Measurements from ENCODE around the gene SPDYE17. TPM values are rescaled to one million over a fixed set of nuclear protein-coding genes. Genes with fewer than 3 reads are reported as not detected.
"Not testable (repeated sequence)": the region's sequence is repeated elsewhere in the genome, so short reads cannot be mapped to it uniquely, and the experiment has no call there.

The SPDYE17 gene
- total RNA-seq, 1 experiment from 2014 or later, result not detected

GRCh38 chr7:76984784-76985136, 47.4 kb downstream of the SPDYE17 start:
- POLR2A ChIA-PET; intact Hi-C loops (cut with micrococcal nuclease); H3K4me2 ChIP-seq (ENCODE audit: low read length); H3K4me3 ChIP-seq (replicated peaks in 1 of 2; ENCODE audit: low read depth in 1 of 2, low read length in 2 of 2); H3K9me3 ChIP-seq (ENCODE audit: control insufficient read depth in 1 of 2, insufficient read depth in 1 of 2, low read depth in 1 of 2, low read length in 2 of 2); BruUV-seq (replicated peaks); ATAC-seq; H3K27me3 ChIP-seq (ENCODE audit: insufficient read depth, low read length); H3K79me2 ChIP-seq (ENCODE audit: insufficient read depth, low read length); H2AFZ ChIP-seq (ENCODE audit: low read depth, low read length, poor library complexity, severe bottlenecking); H3K27ac ChIP-seq (ENCODE audit: low read depth, low read length); DNase-seq (ENCODE audit: low read depth, low spot score); H3K9ac ChIP-seq (ENCODE audit: low read length); H3K9me2 ChIP-seq (ENCODE audit: insufficient read depth); CTCF ChIA-PET; H3K4me1 ChIP-seq (ENCODE audit: control insufficient read depth in 1 of 2, insufficient read depth in 2 of 2, low read length in 2 of 2); H4K20me1 ChIP-seq (ENCODE audit: insufficient read depth); RAD21 ChIA-PET (ENCODE audit: low non-redundant PET in 1 of 2, low total read pairs in 2 of 2, uncharacterized antibody in 2 of 2, unreplicated experiment in 2 of 2); H3K36me3 ChIP-seq (ENCODE audit: control insufficient read depth in 1 of 2, insufficient read depth in 2 of 2, low read length in 2 of 2): not testable (repeated sequence)

DNA sequence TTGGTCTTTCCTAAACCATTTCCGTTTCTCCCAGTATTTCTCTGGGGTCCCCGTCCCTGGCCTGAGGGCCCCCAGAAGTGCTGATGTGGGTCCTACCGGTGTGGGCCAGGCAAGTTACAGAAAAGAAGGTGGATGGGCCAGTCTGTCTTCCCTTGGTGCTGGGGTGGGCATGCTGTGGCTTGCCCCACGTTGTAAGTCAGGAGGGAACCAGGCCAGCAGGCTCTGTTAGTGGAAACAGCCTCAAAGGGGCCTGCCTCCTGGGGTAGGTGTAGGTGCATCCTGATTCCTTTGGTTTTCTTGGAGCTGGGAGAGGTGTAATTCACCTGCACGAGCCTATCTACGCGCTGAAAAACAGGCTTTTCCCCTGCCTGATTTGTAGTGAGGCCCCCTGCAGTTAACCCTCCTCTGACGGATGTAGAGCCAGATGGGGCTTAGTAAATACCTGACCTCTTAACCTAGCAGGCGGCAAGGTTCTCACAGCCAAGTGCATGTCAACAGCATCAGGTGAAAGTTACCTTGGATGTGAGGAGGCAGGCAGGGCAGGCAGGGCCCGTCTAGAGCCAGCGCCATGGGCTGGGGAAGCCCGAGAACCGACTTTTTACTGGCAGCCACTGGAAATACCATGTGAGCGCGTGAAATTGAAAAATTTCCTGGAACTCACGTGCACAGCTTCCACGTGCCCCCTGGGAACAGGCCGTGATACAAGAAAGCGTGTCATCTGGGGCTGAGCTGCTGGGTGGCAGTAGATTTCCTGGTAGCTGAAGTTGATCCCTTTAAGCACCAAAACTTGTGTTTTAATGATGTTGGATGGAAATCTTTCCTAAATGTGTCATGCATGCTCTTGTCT, 48.0 kb downstream of the SPDYE17 start:
- H3K4me2 ChIP-seq (ENCODE audit: low read length); H3K27me3 ChIP-seq (ENCODE audit: insufficient read depth, low read length); H3K4me1 ChIP-seq (ENCODE audit: control insufficient read depth in 1 of 2, insufficient read depth in 2 of 2, low read length in 2 of 2); DNase-seq (ENCODE audit: low read depth, low spot score); H3K79me2 ChIP-seq (ENCODE audit: insufficient read depth, low read length); H3K9me2 ChIP-seq (ENCODE audit: insufficient read depth); H3K9me3 ChIP-seq (ENCODE audit: control insufficient read depth in 1 of 2, insufficient read depth in 1 of 2, low read depth in 1 of 2, low read length in 2 of 2); RAD21 ChIA-PET (ENCODE audit: low non-redundant PET in 1 of 2, low total read pairs in 2 of 2, uncharacterized antibody in 2 of 2, unreplicated experiment in 2 of 2); H3K27ac ChIP-seq (ENCODE audit: low read depth, low read length); ATAC-seq; H3K9ac ChIP-seq (ENCODE audit: low read length); BruUV-seq (replicated peaks); H3K36me3 ChIP-seq (ENCODE audit: control insufficient read depth in 1 of 2, insufficient read depth in 2 of 2, low read length in 2 of 2); H2AFZ ChIP-seq (ENCODE audit: low read depth, low read length, poor library complexity, severe bottlenecking); intact Hi-C loops (cut with micrococcal nuclease); POLR2A ChIA-PET; H4K20me1 ChIP-seq (ENCODE audit: insufficient read depth); CTCF ChIA-PET; H3K4me3 ChIP-seq (replicated peaks in 1 of 2; ENCODE audit: low read depth in 1 of 2, low read length in 2 of 2): not testable (repeated sequence)

DNA sequence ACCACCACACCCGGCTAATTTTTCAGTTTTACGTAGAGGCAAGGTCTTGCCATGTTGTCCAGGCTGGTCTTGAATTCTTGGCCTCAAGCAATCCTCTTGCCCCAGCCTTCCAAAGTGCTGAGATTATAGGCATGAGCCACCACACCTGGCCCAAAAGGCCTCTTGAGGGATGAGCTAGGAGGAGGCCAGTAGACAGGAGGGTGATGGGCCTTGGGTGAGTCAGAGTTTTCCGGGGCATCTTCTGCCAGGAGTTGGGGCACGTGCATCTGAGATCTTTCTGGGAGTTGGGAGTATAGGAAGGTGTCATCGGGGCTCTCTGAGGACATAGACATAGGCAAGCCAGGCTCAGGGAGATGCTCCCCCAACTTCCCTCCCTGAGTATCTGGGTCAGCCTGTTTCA, 48.8 kb downstream of the SPDYE17 start:
- not testable (repeated sequence) for DNase-seq (ENCODE audit: low read depth, low spot score)

DNA sequence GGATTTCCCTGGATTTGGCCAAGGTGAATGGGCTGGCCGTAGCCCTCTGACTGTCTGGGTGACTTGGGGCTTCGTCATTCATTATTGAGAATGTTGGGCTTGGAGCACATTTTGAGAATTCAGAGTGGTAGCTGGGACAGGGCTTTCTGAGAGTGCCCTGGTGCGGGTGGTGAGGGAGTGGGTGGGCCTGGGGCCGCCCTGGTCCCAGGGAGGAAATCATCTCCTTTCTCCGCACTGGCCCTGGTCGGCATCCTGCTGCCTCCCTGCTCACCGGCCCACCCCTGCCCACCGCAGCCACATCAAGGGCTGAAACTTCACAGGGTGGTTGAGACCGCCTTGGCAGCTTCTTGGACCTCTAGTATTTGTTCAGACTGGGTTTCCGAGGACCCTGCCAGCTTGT, 49.7 kb downstream of the SPDYE17 start:
- H3K36me3 ChIP-seq (ENCODE audit: control insufficient read depth in 1 of 2, insufficient read depth in 2 of 2, low read length in 2 of 2); H3K27me3 ChIP-seq (ENCODE audit: insufficient read depth, low read length); BruUV-seq (replicated peaks); intact Hi-C loops (cut with micrococcal nuclease); H3K79me2 ChIP-seq (ENCODE audit: insufficient read depth, low read length); H3K9me3 ChIP-seq (ENCODE audit: control insufficient read depth in 1 of 2, insufficient read depth in 1 of 2, low read depth in 1 of 2, low read length in 2 of 2); H3K9me2 ChIP-seq (ENCODE audit: insufficient read depth); H3K4me3 ChIP-seq (replicated peaks in 1 of 2; ENCODE audit: low read depth in 1 of 2, low read length in 2 of 2); H4K20me1 ChIP-seq (ENCODE audit: insufficient read depth); POLR2A ChIA-PET; RAD21 ChIA-PET (ENCODE audit: low non-redundant PET in 1 of 2, low total read pairs in 2 of 2, uncharacterized antibody in 2 of 2, unreplicated experiment in 2 of 2); H3K4me2 ChIP-seq (ENCODE audit: low read length); CTCF ChIA-PET; DNase-seq (ENCODE audit: low read depth, low spot score); ATAC-seq; H3K4me1 ChIP-seq (ENCODE audit: control insufficient read depth in 1 of 2, insufficient read depth in 2 of 2, low read length in 2 of 2); H3K9ac ChIP-seq (ENCODE audit: low read length); H3K27ac ChIP-seq (ENCODE audit: low read depth, low read length); H2AFZ ChIP-seq (ENCODE audit: low read depth, low read length, poor library complexity, severe bottlenecking): not testable (repeated sequence)

More for the DNA sequence above, 48.8 kb downstream of the SPDYE17 start:
- H3K9me3 ChIP-seq (ENCODE audit: control insufficient read depth in 1 of 2, insufficient read depth in 1 of 2, low read depth in 1 of 2, low read length in 2 of 2); H3K27me3 ChIP-seq (ENCODE audit: insufficient read depth, low read length); ATAC-seq; H3K4me2 ChIP-seq (ENCODE audit: low read length); H3K9me2 ChIP-seq (ENCODE audit: insufficient read depth); H4K20me1 ChIP-seq (ENCODE audit: insufficient read depth); BruUV-seq (replicated peaks); H3K27ac ChIP-seq (ENCODE audit: low read depth, low read length); intact Hi-C loops (cut with micrococcal nuclease); H3K36me3 ChIP-seq (ENCODE audit: control insufficient read depth in 1 of 2, insufficient read depth in 2 of 2, low read length in 2 of 2); POLR2A ChIA-PET; H3K4me3 ChIP-seq (replicated peaks in 1 of 2; ENCODE audit: low read depth in 1 of 2, low read length in 2 of 2); H2AFZ ChIP-seq (ENCODE audit: low read depth, low read length, poor library complexity, severe bottlenecking); CTCF ChIA-PET; RAD21 ChIA-PET (ENCODE audit: low non-redundant PET in 1 of 2, low total read pairs in 2 of 2, uncharacterized antibody in 2 of 2, unreplicated experiment in 2 of 2); H3K9ac ChIP-seq (ENCODE audit: low read length); H3K79me2 ChIP-seq (ENCODE audit: insufficient read depth, low read length); H3K4me1 ChIP-seq (ENCODE audit: control insufficient read depth in 1 of 2, insufficient read depth in 2 of 2, low read length in 2 of 2): not testable (repeated sequence)
